Measurements from ENCODE around the gene RNF41.

RNF41 gene

GRCh38 chr12:56242986-56243385, 21.3 kb upstream of the RNF41 start:
- Histone ChIP-seq H3K9ac (ENCODE audit: low read depth, low read length) (no peak overlapping the region), H3K36me3 (ENCODE audit: insufficient read depth, low read length) (peaks cover 79% of the 10 kb centered on the region), H3K27me3 (ENCODE audit: insufficient read depth, low read length) (no peaks in the 10 kb centered on the region), H3K27ac (ENCODE audit: low read depth, low read length) (no peak overlapping the region), H3K9me3 (ENCODE audit: insufficient read depth, low read depth, low read length) (no peaks in the 10 kb centered on the region), H3K4me1 (ENCODE audit: insufficient read depth, low read length) (no peaks in the 10 kb centered on the region), H3K4me3 (ENCODE audit: low read length) (no peak overlapping the region)
- WGBS: 92% methylated on average over 12 of the region's 13 CpGs

GRCh38 chr12:56241424-56242303, 19.9 kb upstream of the RNF41 start:
- Histone ChIP-seq H3K4me1 (ENCODE audit: insufficient read depth, low read length) (no peaks in the 10 kb centered on the region), H3K9ac (ENCODE audit: low read depth, low read length) (no peak overlapping the region), H3K27me3 (ENCODE audit: insufficient read depth, low read length) (no peaks in the 10 kb centered on the region), H3K4me3 (ENCODE audit: low read length) (no peak overlapping the region), H3K9me3 (ENCODE audit: insufficient read depth, low read depth, low read length) (no peaks in the 10 kb centered on the region), H3K27ac (ENCODE audit: low read depth, low read length) (no peak overlapping the region), H3K36me3 (ENCODE audit: insufficient read depth, low read length) (peaks cover 67% of the 10 kb centered on the region)
- WGBS: 97% methylated on average over 9 of the region's 9 CpGs

GRCh38 chr12:56237552-56237951, 15.8 kb upstream of the RNF41 start:
- H3K27me3 ChIP-seq (ENCODE audit: insufficient read depth, low read length): no peaks in the 10 kb centered on the region
- no peak overlapping the region for H3K27ac ChIP-seq (ENCODE audit: low read depth, low read length)
- H3K4me3 ChIP-seq (ENCODE audit: low read length): no peak overlapping the region
- peaks cover 32% of the 10 kb centered on the region for H3K36me3 ChIP-seq (ENCODE audit: insufficient read depth, low read length)
- no peaks in the 10 kb centered on the region for H3K4me1 ChIP-seq (ENCODE audit: insufficient read depth, low read length)
- 87% methylated on average over 9 of the region's 11 CpGs for WGBS
- H3K9me3 ChIP-seq (ENCODE audit: insufficient read depth, low read depth, low read length): no peaks in the 10 kb centered on the region
- no peak overlapping the region for H3K9ac ChIP-seq (ENCODE audit: low read depth, low read length)

- peaks cover 27% of the 10 kb centered on the region for H3K36me3 ChIP-seq (ENCODE audit: insufficient read depth, low read length)
- H3K9me3 ChIP-seq (ENCODE audit: insufficient read depth, low read depth, low read length): no peaks in the 10 kb centered on the region
- no peak overlapping the region for H3K27ac ChIP-seq (ENCODE audit: low read depth, low read length)
- H3K9ac ChIP-seq (ENCODE audit: low read depth, low read length): no peak overlapping the region
- H3K27me3 ChIP-seq (ENCODE audit: insufficient read depth, low read length): no peaks in the 10 kb centered on the region
- H3K4me1 ChIP-seq (ENCODE audit: insufficient read depth, low read length): no peaks in the 10 kb centered on the region
- H3K4me3 ChIP-seq (ENCODE audit: low read length): no peak overlapping the region
- WGBS: 89% methylated on average over 5 of the region's 5 CpGs
Measured at GRCh38 chr12:56236985-56237384, 15.3 kb upstream of the RNF41 start.

- Histone ChIP-seq H3K4me1 (ENCODE audit: insufficient read depth, low read length) (no peaks in the 10 kb centered on the region), H3K27me3 (ENCODE audit: insufficient read depth, low read length) (no peaks in the 10 kb centered on the region), H3K4me3 (ENCODE audit: low read length) (no peak overlapping the region), H3K27ac (ENCODE audit: low read depth, low read length) (no peak overlapping the region), H3K36me3 (ENCODE audit: insufficient read depth, low read length) (peaks cover 18% of the 10 kb centered on the region), H3K9me3 (ENCODE audit: insufficient read depth, low read depth, low read length) (no peaks in the 10 kb centered on the region), H3K9ac (ENCODE audit: low read depth, low read length) (no peak overlapping the region)
- 97% methylated on average over 6 of the region's 6 CpGs for WGBS
Measured at GRCh38 chr12:56236091-56236490, 14.4 kb upstream of the RNF41 start.

- Histone ChIP-seq H3K27ac (ENCODE audit: low read depth, low read length) (no peak overlapping the region), H3K9me3 (ENCODE audit: insufficient read depth, low read depth, low read length) (no peaks in the 10 kb centered on the region), H3K9ac (ENCODE audit: low read depth, low read length) (no peak overlapping the region), H3K4me1 (ENCODE audit: insufficient read depth, low read length) (no peaks in the 10 kb centered on the region; the same call in 1 of the 2 replicates), H3K27me3 (ENCODE audit: insufficient read depth, low read length) (no peaks in the 10 kb centered on the region), H3K4me3 (ENCODE audit: low read length) (no peak overlapping the region), H3K36me3 (ENCODE audit: insufficient read depth, low read length) (peaks cover 11% of the 10 kb centered on the region; the same call in 1 of the 2 replicates)
- WGBS: 92% methylated on average over 16 of the region's 16 CpGs
Measured at GRCh38 chr12:56234746-56235436, 13.2 kb upstream of the RNF41 start.

GRCh38 chr12:56231184-56231582, 9.5 kb upstream of the RNF41 start:
- WGBS: 92% methylated on average over 11 of the region's 11 CpGs
- Histone ChIP-seq H3K27me3 (ENCODE audit: insufficient read depth, low read length) (no peaks in the 10 kb centered on the region), H3K4me3 (ENCODE audit: low read length) (no peak overlapping the region), H3K9ac (ENCODE audit: low read depth, low read length) (no peak overlapping the region), H3K36me3 (ENCODE audit: insufficient read depth, low read length) (0 out of 2 replicates have a peak, but pooled peaks cover under 1% of the 10 kb centered on the region), H3K4me1 (ENCODE audit: insufficient read depth, low read length) (no peaks in the 10 kb centered on the region; the same call in 1 of the 2 replicates), H3K27ac (ENCODE audit: low read depth, low read length) (no peak overlapping the region), H3K9me3 (ENCODE audit: insufficient read depth, low read depth, low read length) (no peaks in the 10 kb centered on the region)

- 80% methylated on average over 8 of the region's 8 CpGs for WGBS
- no peaks in the 10 kb centered on the region for H3K27me3 ChIP-seq (ENCODE audit: insufficient read depth, low read length)
- H3K36me3 ChIP-seq (ENCODE audit: insufficient read depth, low read length): 0 out of 2 replicates have a peak, but pooled peaks cover 2% of the 10 kb centered on the region
- no peak overlapping the region for H3K27ac ChIP-seq (ENCODE audit: low read depth, low read length)
- H3K4me3 ChIP-seq (ENCODE audit: low read length): no peak overlapping the region
- H3K9me3 ChIP-seq (ENCODE audit: insufficient read depth, low read depth, low read length): no peaks in the 10 kb centered on the region
- no peak overlapping the region for H3K9ac ChIP-seq (ENCODE audit: low read depth, low read length)
- no peaks in the 10 kb centered on the region; the same call in 1 of the 2 replicates for H3K4me1 ChIP-seq (ENCODE audit: insufficient read depth, low read length)
Measured at GRCh38 chr12:56230432-56231183, 8.9 kb upstream of the RNF41 start.

GRCh38 chr12:56229916-56230431, 8.3 kb upstream of the RNF41 start, which contains the start of gene SLC39A5:
TSS of gene SLC39A5 (plus strand) at chr12:56230051. CDS start at chr12:56231275, 1,224 bp downstream.
- no peaks in the 10 kb centered on the region for H3K27me3 ChIP-seq (ENCODE audit: insufficient read depth, low read length)
- 84% methylated on average over 4 of the region's 4 CpGs for WGBS
- 0 out of 2 replicates have a peak, but pooled peaks cover 2% of the 10 kb centered on the region for H3K36me3 ChIP-seq (ENCODE audit: insufficient read depth, low read length)
- H3K4me3 ChIP-seq (ENCODE audit: low read length): no peak within 1 kb of the TSS
- H3K9me3 ChIP-seq (ENCODE audit: insufficient read depth, low read depth, low read length): no peaks in the 10 kb centered on the region
- H3K4me1 ChIP-seq (ENCODE audit: insufficient read depth, low read length): no peaks in the 10 kb centered on the region; the same call in 1 of the 2 replicates
- H3K9ac ChIP-seq (ENCODE audit: low read depth, low read length): no peak within 1 kb of the TSS
- H3K27ac ChIP-seq (ENCODE audit: low read depth, low read length): no peak within 1 kb of the TSS

- Histone ChIP-seq H3K36me3 (ENCODE audit: insufficient read depth, low read length) (0 out of 2 replicates have a peak, but pooled peaks cover 2% of the 10 kb centered on the region), H3K4me1 (ENCODE audit: insufficient read depth, low read length) (no peaks in the 10 kb centered on the region; the same call in 1 of the 2 replicates), H3K27me3 (ENCODE audit: insufficient read depth, low read length) (no peaks in the 10 kb centered on the region), H3K9ac (ENCODE audit: low read depth, low read length) (no peak overlapping the region), H3K27ac (ENCODE audit: low read depth, low read length) (no peak overlapping the region), H3K4me3 (ENCODE audit: low read length) (no peak overlapping the region), H3K9me3 (ENCODE audit: insufficient read depth, low read depth, low read length) (no peaks in the 10 kb centered on the region)
- 90% methylated on average over 7 of the region's 7 CpGs for WGBS
Measured at GRCh38 chr12:56229082-56229481, 7.4 kb upstream of the RNF41 start.

All from HUES64 (cell line).